A549 (cell line): ENCODE data around the gene OXTR.

Experiments
- CBX2 ChIP-seq: fragments of 200-600 bp; sonication (generic); IDR thresholded peaks from 2 replicates; pipeline ENCODE4 v1.6.1; 2016; ENCODE audit warnings: low read depth, mild to moderate bottlenecking, borderline replicate concordance
- CTCF ChIP-seq: fragments of >200 bp; sonication (Bioruptor Twin); formaldehyde crosslinking; IDR thresholded peaks from 3 replicates; pipeline ENCODE4 v1.5.1; 2016
- HMGXB4 ChIP-seq: fragments of 250-450 bp; sonication (Bioruptor Pico); IDR thresholded peaks from 2 replicates; pipeline ENCODE4 v1.5.0; 2021; ENCODE audit warnings: mild to moderate bottlenecking, moderate library complexity, borderline replicate concordance
- MAFK ChIP-seq: fragments of 450-650 bp; IDR thresholded peaks from 2 replicates; pipeline ENCODE4 v1.6.1; 2014; ENCODE audit not compliant: partially characterized antibody
- MAX ChIP-seq: IDR thresholded peaks from 2 replicates; pipeline ENCODE4 v1.6.1; 2012
- PBX3 ChIP-seq: IDR thresholded peaks from 2 replicates; pipeline ENCODE4 v1.6.1; 2012
- POLR2A ChIP-seq: IDR thresholded peaks from 2 replicates; pipeline ENCODE4 v1.6.1; 2012; ENCODE audit warnings: mild to moderate bottlenecking, low read length
- SREBF2 ChIP-seq: fragments of 450-650 bp; IDR thresholded peaks from 2 replicates; pipeline ENCODE4 v1.6.1; 2014; ENCODE audit warnings: mild to moderate bottlenecking, moderate library complexity

GRCh38 chr3:8757551-8758518 lies 11.6 kb downstream of the OXTR start:
- TF ChIP-seq CTCF: no peak
- TF ChIP-seq POLR2A: no peak
- no peak for TF ChIP-seq SREBF2
- TF ChIP-seq PBX3: no peak
- TF ChIP-seq HMGXB4 (CRISPR knock-in tag): no peak
- no peak for TF ChIP-seq CBX2
- no peak for TF ChIP-seq MAFK
- no peak for TF ChIP-seq MAX
